Right ventricle myocardium superior (tissue), 1 donor: Measurements from ENCODE around the gene DAZL. TPM values are rescaled to one million over a fixed set of nuclear protein-coding genes. Genes with fewer than 3 reads are reported as not detected.
"Not testable (repeated sequence)": the region's sequence is repeated elsewhere in the genome, so short reads cannot be mapped to it uniquely, and the experiment has no call there.

Experiments
- ATAC-seq: fragments of 200-7000 bp; cut with Tn5 transposase; one replicate; pipeline ENCODE4 v1.9.1; 2020; ENCODE audit warnings: mild to moderate bottlenecking; ENCODE audit not compliant: poor library complexity
- DNase-seq: peaks from one replicate; pipeline ENCODE4 v3.0.0-alpha.2; 2020
- intact Hi-C: fragments of 100-400 bp; cut with DNase I; formaldehyde crosslinking; loops from one replicate; pipeline ENCODE4 v1.11.2; 2022
- long read RNA-seq: library from polyadenylated mRNA; unstranded; transcript quantifications from one replicate; pipeline ENCODE4 v2.0.0, GENCODE V29; 2021
- total RNA-seq: library from RNA; stranded (reverse); fragmentation: NEBNext Ultra II Directional; extraction: Animal tissue kit (Norgen Biotek cat#: 25700); gene quantifications from one replicate; pipeline ENCODE4 v1.2.1, GENCODE V29; 2021
- donor health status: DM: no; HTN: yes; CAD: no; lungs with severe emphysema.

Gene DAZL, protein sequence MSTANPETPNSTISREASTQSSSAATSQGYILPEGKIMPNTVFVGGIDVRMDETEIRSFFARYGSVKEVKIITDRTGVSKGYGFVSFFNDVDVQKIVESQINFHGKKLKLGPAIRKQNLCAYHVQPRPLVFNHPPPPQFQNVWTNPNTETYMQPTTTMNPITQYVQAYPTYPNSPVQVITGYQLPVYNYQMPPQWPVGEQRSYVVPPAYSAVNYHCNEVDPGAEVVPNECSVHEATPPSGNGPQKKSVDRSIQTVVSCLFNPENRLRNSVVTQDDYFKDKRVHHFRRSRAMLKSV
- total RNA-seq = not detected
- long read RNA-seq = 0 reads

DNA sequence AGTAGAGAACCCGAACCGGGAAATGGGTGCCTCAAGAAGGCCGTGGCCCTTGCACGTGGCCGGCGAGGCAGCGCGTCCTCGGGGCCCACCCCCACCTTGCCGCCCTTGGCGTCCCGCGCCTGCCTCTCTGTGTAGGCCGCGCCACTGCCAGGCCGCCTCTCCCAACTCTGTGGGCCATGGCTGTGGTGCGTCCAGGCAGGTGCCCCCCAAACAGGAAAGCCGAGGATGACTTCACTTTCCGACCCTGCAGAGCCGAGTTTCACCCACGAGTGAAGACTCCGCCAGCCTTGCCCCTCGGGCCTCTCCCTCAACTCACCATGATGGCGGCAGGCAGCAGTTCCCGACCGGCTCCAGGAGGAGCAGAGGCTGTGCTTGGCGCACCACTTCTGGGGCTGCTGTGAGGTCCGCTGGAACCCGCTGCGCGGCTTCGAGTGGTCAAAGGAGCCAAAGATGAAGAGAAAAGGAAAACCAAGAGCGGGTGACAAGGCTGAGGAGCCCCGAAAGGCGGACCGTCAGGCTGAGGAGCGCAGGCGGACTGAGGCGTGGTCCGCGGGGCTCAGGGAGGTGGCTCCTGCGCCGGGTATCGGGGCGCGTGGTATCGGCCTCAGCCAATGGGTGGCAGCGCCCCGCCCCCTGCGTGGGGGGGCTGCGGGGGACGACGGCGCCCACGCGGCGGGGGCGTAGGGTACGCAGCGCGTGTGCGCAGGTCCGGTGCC, at the start of gene DAZL:
Gene DAZL, minus strand, starts transcription at position 537 of the 716 bp plus-strand sequence. Its CDS starts 218 bp downstream, at position 319.
- ATAC-seq (no peak), DNase-seq (no peak)
- intact Hi-C loops = loop anchor here (10.0 kb wide), 1 partner anchor 810 kb away; no protein-coding TSS in a partner anchor

- ATAC-seq (no peak), DNase-seq (no peak)
- intact Hi-C loops = no loop called here
Observed at GRCh38 chr3:16654976-16655375, 49.8 kb upstream of the DAZL start.

DNA sequence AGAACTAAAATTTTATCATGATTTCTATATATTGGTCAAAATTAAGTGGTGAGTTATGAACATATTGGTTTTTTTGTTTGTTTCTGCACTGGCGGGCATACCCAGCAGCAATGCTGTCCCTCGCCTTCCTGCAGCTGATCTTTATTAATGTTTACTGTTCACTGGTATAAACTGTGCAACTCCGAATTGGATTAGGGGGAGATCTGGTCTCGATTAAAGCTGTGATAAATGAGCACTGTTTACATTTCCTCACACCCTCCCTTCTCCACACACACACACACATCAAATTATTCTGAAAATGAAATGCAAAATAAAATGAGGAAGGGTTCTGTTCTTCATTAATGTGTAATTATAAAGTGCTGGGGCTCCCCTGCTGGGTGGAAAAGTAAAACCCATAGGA, 48.5 kb upstream of the DAZL start:
- DNase-seq (no peak), ATAC-seq (no peak)
- intact Hi-C loops = no loop called here

DNA sequence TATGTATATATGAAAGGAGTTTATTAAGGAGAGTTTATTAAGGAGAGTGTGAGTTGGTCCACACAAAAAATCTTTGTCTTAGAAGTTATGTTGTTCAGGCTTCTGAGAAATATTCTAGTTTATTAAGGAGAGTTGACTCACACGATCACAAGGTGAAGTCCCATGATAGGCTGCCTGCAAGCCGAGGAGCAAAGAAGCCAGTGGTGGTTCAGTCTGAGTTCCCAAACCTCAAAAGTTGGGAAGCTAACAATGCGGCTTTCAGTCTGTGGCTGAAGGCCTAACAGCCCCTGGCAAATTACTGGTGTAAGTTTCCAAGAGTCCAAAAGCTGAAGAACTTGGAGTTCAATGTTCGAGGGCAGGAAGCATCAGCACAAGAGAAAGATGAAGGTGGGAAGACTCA, 42.4 kb upstream of the DAZL start:
- no peak for ATAC-seq
- intact Hi-C loops = no loop called here

DNA sequence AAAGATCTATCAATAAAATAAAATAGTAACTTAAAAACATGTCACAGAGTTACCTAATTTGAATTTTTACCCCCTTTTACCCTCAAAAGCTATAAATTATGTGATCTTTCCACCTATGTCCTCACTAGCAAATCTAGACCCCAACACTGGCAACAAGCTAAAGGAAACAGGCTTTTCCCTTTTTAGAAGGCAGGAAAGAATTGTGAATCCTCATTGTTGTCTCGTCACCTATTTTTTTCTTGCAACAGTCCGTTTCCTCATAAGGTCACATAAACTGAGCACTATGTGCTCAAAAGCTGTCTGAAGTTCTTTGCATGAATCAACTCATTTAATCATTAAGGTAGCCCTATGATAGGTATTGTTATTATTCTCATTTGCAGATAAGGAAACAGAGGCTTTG, 34.6 kb upstream of the DAZL start:
- intact Hi-C loops = no loop called here
- DNase-seq (no peak), ATAC-seq (no peak)

More for the DNA sequence above, 42.4 kb upstream of the DAZL start:
- no peak for DNase-seq

- DNase-seq (no peak), ATAC-seq (no peak)
- intact Hi-C loops = no loop called here
Observed at GRCh38 chr3:16633948-16634347, 28.7 kb upstream of the DAZL start.

- DNase-seq = no peak
- no peak for ATAC-seq
- intact Hi-C loops = no loop called here
Observed at GRCh38 chr3:16632395-16632794, 27.2 kb upstream of the DAZL start.

DNA sequence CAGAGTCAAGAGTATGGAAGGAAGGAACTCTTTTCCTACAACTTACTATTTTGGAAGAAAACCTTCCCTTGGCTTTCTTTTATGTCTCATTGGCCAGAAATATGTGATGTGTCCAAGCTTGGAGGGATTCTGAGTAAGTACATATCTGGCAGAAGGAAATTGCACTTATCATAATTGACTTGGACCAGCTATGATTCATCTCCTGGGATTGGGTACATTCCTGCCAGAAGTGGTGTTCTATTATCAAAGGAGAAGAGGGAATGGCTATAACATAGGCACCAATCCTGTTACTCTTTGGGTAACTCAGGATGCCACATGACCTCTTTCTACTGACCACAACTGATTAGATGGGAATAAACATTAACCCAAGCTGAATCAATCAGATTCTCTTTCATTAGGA, 13.5 kb upstream of the DAZL start:
- no peak for ATAC-seq
- intact Hi-C loops = no loop called here
- no peak for DNase-seq

GRCh38 chr3:16617155-16617554, 11.9 kb upstream of the DAZL start:
- DNase-seq, intact Hi-C loops, ATAC-seq: not testable (repeated sequence)

GRCh38 chr3:16616083-16616482, 10.9 kb upstream of the DAZL start:
- DNase-seq (no peak), ATAC-seq (no peak)
- intact Hi-C loops = no loop called here

DNA sequence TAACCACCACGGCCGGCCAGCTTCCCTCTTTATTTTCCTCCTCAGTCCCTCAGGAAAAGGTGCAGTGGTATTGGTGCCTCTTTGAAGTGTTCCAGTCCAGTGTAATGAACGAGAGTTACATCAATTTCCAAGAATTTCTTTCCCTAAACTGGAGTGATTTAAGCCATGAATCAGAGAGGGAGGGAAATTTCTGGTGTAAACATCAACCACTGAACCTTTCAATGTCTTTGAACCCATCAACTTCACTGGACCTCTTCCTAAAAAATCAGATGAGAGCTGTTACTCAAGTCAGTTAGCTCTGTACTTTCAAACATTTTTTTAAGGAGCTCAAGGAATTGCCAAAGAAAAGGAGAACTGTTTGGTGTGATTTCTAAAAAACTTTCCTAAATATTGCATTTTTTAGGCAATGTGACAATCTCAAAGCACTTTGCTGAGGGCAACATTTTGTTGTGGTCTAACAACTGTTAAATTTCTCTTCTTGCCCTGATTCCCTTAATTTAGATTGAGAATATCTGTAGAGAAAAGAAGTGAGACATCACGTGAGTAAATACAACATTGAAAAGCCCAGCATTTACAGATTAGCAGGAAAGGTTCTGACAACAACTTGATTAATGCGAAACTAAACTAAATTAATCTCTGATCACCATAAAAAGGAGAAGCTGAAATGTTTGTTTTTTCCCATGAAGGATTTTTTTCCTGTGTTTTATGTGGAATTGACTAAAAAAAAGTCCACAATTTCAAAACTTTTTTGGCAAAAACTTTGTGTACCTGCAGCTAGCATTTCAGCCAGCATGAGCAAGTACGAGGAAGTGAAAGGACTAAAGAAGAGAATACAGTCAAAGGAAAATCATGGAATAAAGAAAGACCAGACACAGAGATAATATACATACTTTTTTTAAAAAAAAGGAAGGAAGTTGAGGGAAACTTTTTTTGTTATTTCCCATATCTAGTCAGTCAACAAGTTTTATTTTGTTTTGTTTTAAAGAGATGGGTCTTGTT, 9.1 kb upstream of the DAZL start:
- ATAC-seq = no peak
- intact Hi-C loops = no loop called here
- no peak for DNase-seq

DNA sequence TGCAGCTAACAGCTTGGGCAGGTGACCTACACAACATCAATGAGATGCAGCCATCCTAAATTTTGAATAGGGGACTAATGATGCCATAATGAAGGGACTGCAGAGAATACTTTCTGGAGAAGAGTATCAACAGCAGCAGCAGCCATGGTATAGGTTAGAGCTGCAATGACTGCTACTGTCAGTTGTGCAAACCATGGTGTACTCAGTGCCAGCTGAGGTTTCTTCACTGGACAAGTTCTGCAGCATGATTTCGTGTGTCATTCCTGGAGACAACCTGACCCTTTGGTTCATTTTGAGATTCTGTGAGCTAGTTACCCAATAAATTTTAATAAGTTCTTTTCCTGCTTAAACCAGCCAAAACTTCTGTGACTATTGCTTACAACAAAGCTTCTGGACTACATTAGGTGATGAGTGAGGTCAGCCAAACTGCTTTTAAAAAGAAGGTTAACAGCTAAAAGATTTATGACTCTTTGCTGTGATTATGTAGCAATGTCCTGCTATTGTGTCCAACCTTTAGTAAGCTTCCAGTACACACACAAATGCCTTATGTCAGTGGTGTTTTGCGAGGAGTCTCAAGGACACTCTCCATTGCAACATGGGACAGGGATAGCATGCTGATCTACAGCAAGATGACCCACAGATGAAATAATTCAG, 4.8 kb upstream of the DAZL start:
- no peak for ATAC-seq
- intact Hi-C loops = loop anchor here (10.0 kb wide), 1 partner anchor 805 kb away; no protein-coding TSS in a partner anchor

DNA sequence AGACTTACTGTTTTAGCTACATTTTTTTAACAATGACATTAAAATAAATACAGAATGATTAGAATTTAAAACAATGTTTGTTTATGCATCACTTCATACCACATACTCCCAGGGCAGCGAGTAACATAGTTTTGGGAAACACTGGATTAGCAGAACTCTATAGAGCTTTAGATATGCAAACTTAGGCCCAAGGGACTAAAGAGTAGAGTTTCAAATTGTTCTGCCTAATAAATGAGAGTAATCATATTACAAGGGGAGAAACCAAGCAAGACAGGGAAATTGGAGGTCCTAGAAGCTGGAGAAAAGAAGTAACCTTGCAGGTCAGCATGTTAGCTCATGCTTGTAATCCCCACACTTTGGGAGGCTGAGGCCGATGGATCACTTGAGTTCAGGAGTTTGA, 3.6 kb upstream of the DAZL start:
- intact Hi-C loops = loop anchor here (10.0 kb wide), 1 partner anchor 806 kb away; no protein-coding TSS in a partner anchor

More for the DNA sequence above, 4.8 kb upstream of the DAZL start:
- DNase-seq = no peak

GRCh38 chr3:16607718-16608117, 2.5 kb upstream of the DAZL start:
- DNase-seq = no peak
- intact Hi-C loops = loop anchor here (10.0 kb wide), 1 partner anchor 807 kb away; no protein-coding TSS in a partner anchor
- no peak for ATAC-seq

More for the DNA sequence above, 3.6 kb upstream of the DAZL start:
- DNase-seq (no peak), ATAC-seq (no peak)

- ATAC-seq = no peak
- intact Hi-C loops = loop anchor here (10.0 kb wide), 1 partner anchor 808 kb away; no protein-coding TSS in a partner anchor
Observed at GRCh38 chr3:16606398-16606797, 1.2 kb upstream of the DAZL start.

DNA sequence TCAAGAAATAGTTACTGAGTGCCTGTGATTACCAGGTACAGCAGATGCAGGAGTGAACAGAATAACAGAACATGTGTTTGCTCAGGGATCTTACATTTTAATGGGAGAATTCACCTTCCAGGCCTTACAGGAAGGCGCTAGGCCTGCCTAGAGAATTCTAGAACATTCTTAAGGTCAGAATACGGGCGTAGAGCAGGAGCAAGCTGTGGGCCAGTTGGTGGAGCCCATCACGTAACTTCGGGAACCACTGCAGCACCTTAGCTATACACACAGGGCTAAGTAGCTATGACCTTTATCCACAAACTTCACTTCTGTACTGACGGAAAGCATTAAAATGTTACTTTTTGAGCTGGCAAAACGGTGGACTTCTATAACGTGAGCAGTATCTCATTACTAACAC, 743 bp upstream of the DAZL start:
- ATAC-seq = no peak

More at GRCh38 chr3:16606398-16606797, 1.2 kb upstream of the DAZL start:
- DNase-seq = no peak

GRCh38 chr3:16604433-16604832, 790 bp downstream of the DAZL start:
- intact Hi-C loops = loop anchor here (10.0 kb wide), 1 partner anchor 810 kb away; no protein-coding TSS in a partner anchor

More for the DNA sequence above, 743 bp upstream of the DAZL start:
- DNase-seq = no peak
- intact Hi-C loops = loop anchor here (10.0 kb wide), 1 partner anchor 809 kb away; no protein-coding TSS in a partner anchor

DNA sequence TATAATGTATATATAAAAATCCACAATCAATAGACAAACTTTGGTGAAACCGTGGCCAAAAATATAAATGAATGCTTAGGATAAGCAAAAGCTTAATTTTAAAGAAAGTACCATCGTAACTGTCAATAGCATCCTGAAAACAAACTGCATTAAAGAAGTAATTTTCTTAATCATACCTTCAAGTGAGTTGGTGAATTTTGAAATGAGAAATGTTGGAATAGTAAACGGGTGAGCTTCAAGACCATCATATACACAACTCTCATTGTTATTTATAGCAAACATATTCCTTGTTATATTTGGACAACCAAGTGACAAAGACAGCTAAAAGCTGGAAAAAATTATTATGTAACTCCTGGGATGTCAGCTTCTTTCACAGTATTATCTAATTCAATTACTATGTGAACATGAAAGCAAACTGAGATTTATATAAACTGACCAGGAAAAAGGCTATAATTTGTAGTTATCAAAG, 3.7 kb downstream of the DAZL start:
- no peak for ATAC-seq
- DNase-seq = no peak
- intact Hi-C loops = loop anchor here (2.0 to 10.0 kb wide), 2 partner anchors 631 to 813 kb away; no protein-coding TSS in a partner anchor

More at GRCh38 chr3:16604433-16604832, 790 bp downstream of the DAZL start:
- ATAC-seq = no peak
- no peak for DNase-seq
